Measurements from ENCODE around the gene PARP3. TPM values are rescaled to one million over a fixed set of nuclear protein-coding genes. Genes with fewer than 3 reads are reported as not detected.
A peak's percentile ranks its signal among the peaks of the same experiment; 100 is the strongest.

PARP3 gene
- polyA plus RNA-seq, 2 of the 4 experiments (the other 2 are of a cell fraction) = 7.6 to 11.0 TPM

DNA sequence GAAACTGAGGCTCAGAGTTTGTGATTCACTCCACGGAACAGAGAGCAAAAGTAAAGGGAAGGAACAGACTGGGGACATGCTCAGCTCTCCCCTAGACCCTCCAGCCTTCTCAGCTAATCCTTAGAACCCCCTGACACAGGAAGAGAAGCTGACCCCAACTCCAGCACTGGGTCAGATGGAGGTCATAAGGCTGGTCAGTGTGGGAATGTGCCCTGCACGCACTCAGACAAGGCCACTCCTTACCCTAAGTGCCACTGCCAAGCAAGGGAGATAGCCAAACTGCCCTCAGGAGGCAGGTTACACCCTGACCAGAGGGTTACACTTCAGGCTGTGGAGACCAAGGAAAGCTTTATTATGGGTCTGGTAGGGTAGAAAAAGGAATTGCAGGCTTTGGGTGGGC is 52.4 kb downstream of the PARP3 start:
- ATAC-seq (no peak), DNase-seq (ENCODE audit: low read depth in 1 of 2, low spot score in 1 of 2) (no peak), FAIRE-seq (no peak)
- 93% methylated on average over 1 of the region's 2 CpGs for WGBS (ENCODE audit: missing lambda C conversion rate)
- Histone ChIP-seq H3K9me3 (no peaks in the 10 kb centered on the region), H3K27ac (peak overlapping the region; percentile 92 to 97), H3K4me2 (peak overlapping the region; percentile 98), H3K4me1 (peaks cover 31% of the 10 kb centered on the region; the same call in 2 of the 3 replicates), H3K4me3 (peak overlapping the region; percentile 90)
- TF ChIP-seq RARB (CRISPR knock-in tag; IDR thresholded peaks at IDR 0.05) = no peak
- ChIA-PET CTCF (interaction anchor here (0.8 to 2.7 kb wide), 5 partner anchors 12 to 156 kb away, joined by 3 to 13 read pairs (median 3); partner anchors contain the start of genes ABHD14B, PARP3 and RRP9), POLR2A (no interaction called here)

DNA sequence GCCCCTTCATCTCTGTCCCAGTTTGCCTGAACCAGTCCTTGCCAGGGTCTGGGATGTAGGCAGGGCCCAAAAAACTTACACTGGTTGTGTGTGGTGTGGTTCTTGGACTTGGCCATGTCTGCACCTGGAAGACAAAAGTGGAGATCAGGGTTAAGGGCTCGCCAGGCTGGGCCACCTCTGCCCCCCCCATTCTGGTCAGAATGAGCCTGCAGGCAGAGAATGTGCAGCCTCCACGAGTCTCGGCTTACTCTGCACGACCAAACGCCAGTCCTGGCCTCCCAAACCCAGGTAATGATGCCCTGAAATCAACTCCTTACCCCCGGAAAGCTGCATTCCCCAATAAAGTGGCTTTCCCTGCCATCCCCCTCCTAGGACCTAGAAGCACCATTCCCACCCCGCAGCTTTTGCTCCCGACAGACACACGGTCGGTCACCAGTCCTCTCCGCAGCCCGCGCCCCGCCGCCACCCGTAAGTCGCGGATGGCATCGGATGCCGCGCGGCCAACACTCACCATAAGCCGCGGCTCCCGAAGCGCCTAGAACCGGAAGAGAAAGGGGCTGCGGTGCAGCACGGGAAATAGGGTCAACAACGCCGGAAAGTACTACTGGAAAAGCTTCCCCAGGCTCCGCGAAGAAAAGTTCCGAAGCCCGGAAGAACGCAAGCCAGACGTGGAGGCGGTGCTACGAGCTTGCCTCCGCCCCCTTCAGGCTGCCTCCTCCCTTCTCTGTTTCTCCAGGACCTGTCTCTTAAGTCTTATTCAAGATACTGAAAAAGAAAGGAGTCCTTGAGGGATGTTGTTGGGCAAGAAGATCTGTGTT is 53.4 kb downstream of the PARP3 start, which contains the start of gene RPL29:
Gene RPL29 (minus strand): TSS at position 550 of the 818 bp plus-strand sequence. CDS start 434 bp downstream, at position 116.
- peak; percentile 88 to 92 for DNase-seq (ENCODE audit: low read depth in 1 of 2, low spot score in 1 of 2)
- H3K4me1 ChIP-seq = peaks cover 31% of the 10 kb centered on the region; the same call in 2 of the 3 replicates
- WGBS (ENCODE audit: missing lambda C conversion rate) = under 1% methylated on average over 25 of the region's 40 CpGs
- peak within 1 kb of the TSS; percentile 98 for H3K4me2 ChIP-seq
- CTCF ChIA-PET = interaction anchor here (0.6 to 2.7 kb wide), 9 partner anchors 13 to 168 kb away, joined by 3 to 13 read pairs (median 3); partner anchors contain the start of genes ABHD14B, DUSP7 and PARP3
- no peaks in the 10 kb centered on the region for H3K9me3 ChIP-seq
- FAIRE-seq = no peak
- H3K27ac ChIP-seq = peak within 1 kb of the TSS; percentile 92 to 97
- peak; percentile 91 to 94 for ATAC-seq
- POLR2A ChIA-PET = interaction anchor here (0.6 to 1.3 kb wide), 17 partner anchors 9 to 403 kb away, joined by 3 to 32 read pairs (median 4); partner anchors contain the start of genes ABHD14B, ACY1, DUSP7 and PARP3
- peak within 1 kb of the TSS; percentile 90 for H3K4me3 ChIP-seq
- TF ChIP-seq, protein P1, sequence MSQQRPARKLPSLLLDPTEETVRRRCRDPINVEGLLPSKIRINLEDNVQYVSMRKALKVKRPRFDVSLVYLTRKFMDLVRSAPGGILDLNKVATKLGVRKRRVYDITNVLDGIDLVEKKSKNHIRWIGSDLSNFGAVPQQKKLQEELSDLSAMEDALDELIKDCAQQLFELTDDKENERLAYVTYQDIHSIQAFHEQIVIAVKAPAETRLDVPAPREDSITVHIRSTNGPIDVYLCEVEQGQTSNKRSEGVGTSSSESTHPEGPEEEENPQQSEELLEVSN (IDR thresholded peaks at IDR 0.05; ENCODE audit: borderline replicate concordance, low read depth) = peak; percentile 49; the same call in 1 of the 2 replicates
- TF ChIP-seq, protein P2, sequence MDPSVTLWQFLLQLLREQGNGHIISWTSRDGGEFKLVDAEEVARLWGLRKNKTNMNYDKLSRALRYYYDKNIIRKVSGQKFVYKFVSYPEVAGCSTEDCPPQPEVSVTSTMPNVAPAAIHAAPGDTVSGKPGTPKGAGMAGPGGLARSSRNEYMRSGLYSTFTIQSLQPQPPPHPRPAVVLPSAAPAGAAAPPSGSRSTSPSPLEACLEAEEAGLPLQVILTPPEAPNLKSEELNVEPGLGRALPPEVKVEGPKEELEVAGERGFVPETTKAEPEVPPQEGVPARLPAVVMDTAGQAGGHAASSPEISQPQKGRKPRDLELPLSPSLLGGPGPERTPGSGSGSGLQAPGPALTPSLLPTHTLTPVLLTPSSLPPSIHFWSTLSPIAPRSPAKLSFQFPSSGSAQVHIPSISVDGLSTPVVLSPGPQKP (IDR thresholded peaks at IDR 0.05; ENCODE audit: low read depth, low read length) = no peak
- no peak for TF ChIP-seq ZSCAN20 (CRISPR knock-in tag; IDR thresholded peaks at IDR 0.05)
- peak; percentile 86 for TF ChIP-seq MYC (IDR thresholded peaks at IDR 0.05; ENCODE audit: borderline replicate concordance, low read length)
- TF ChIP-seq, protein P3, sequence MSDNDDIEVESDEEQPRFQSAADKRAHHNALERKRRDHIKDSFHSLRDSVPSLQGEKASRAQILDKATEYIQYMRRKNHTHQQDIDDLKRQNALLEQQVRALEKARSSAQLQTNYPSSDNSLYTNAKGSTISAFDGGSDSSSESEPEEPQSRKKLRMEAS (IDR thresholded peaks at IDR 0.05) = peak; percentile 98
- TF ChIP-seq FOXS1 (CRISPR knock-in tag; IDR thresholded peaks at IDR 0.05) = no peak
- TF ChIP-seq, protein P4, sequence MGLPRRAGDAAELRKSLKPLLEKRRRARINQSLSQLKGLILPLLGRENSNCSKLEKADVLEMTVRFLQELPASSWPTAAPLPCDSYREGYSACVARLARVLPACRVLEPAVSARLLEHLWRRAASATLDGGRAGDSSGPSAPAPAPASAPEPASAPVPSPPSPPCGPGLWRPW (IDR thresholded peaks at IDR 0.05) = no peak
- no peak for TF ChIP-seq HEYL (CRISPR knock-in tag; IDR thresholded peaks at IDR 0.05)
- TF ChIP-seq TFCP2L1 (CRISPR knock-in tag; IDR thresholded peaks at IDR 0.05) = 0 out of 2 replicates have a peak, but pooled peaks have one; percentile 32
- TF ChIP-seq HOXB13 (CRISPR knock-in tag; IDR thresholded peaks at IDR 0.05; ENCODE audit: low read depth) = no peak
- TF ChIP-seq BHLHE40 (IDR thresholded peaks at IDR 0.05; ENCODE audit: low read depth, low read length) = no peak
- no peak for TF ChIP-seq CBX2 (IDR thresholded peaks at IDR 0.05; ENCODE audit: borderline replicate concordance, low read depth)
- TF ChIP-seq, protein P5, sequence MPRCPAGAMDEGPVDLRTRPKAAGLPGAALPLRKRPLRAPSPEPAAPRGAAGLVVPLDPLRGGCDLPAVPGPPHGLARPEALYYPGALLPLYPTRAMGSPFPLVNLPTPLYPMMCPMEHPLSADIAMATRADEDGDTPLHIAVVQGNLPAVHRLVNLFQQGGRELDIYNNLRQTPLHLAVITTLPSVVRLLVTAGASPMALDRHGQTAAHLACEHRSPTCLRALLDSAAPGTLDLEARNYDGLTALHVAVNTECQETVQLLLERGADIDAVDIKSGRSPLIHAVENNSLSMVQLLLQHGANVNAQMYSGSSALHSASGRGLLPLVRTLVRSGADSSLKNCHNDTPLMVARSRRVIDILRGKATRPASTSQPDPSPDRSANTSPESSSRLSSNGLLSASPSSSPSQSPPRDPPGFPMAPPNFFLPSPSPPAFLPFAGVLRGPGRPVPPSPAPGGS (IDR thresholded peaks at IDR 0.05) = peak; percentile 94
- peak; percentile 91 to 95 for TF ChIP-seq JUN (IDR thresholded peaks at IDR 0.05)
- no peak for TF ChIP-seq ZNF302 (CRISPR knock-in tag; IDR thresholded peaks at IDR 0.05)
- no peak for TF ChIP-seq RNF2 (IDR thresholded peaks at IDR 0.05; ENCODE audit: borderline replicate concordance, low read depth)
- TF ChIP-seq EHF (CRISPR knock-in tag; IDR thresholded peaks at IDR 0.05) = no peak
- no peak for TF ChIP-seq MAFK (IDR thresholded peaks at IDR 0.05; ENCODE audit: partially characterized antibody)
- no peak for TF ChIP-seq FOSB (CRISPR knock-in tag; IDR thresholded peaks at IDR 0.05)
- no peak for TF ChIP-seq HOXA7 (CRISPR knock-in tag; IDR thresholded peaks at IDR 0.05)
- no peak for TF ChIP-seq KDM1A (IDR thresholded peaks at IDR 0.05; ENCODE audit: low read depth)
- TF ChIP-seq NR3C1 (IDR thresholded peaks at IDR 0.05) = no peak
- TF ChIP-seq CBX8 (IDR thresholded peaks at IDR 0.05) = no peak
- TF ChIP-seq KDM5A (IDR thresholded peaks at IDR 0.05) = no peak
- no peak for TF ChIP-seq SMC3 (IDR thresholded peaks at IDR 0.05)
- TF ChIP-seq FOSL2 (IDR thresholded peaks at IDR 0.05) = no peak
- no peak for TF ChIP-seq FOSL2 (CRISPR knock-in tag; IDR thresholded peaks at IDR 0.05)
- 0 out of 5 replicates have a peak, but pooled peaks of 1 of the 2 experiments have one; percentile 10 for TF ChIP-seq RAD21 (conservative IDR thresholded peaks at IDR 0.05 in 1 of 2, IDR thresholded peaks at IDR 0.05 in 1 of 2)
- no peak for TF ChIP-seq NPAS2 (CRISPR knock-in tag; IDR thresholded peaks at IDR 0.05; ENCODE audit: borderline replicate concordance)
- no peak for TF ChIP-seq HDAC2 (IDR thresholded peaks at IDR 0.05)
- peak; percentile 81; the same call in 1 of the 2 replicates for TF ChIP-seq PHF8 (IDR thresholded peaks at IDR 0.05; ENCODE audit: borderline replicate concordance, low read depth)
- no peak for TF ChIP-seq GATA3 (IDR thresholded peaks at IDR 0.05; ENCODE audit: borderline replicate concordance)
- TF ChIP-seq, protein P6, sequence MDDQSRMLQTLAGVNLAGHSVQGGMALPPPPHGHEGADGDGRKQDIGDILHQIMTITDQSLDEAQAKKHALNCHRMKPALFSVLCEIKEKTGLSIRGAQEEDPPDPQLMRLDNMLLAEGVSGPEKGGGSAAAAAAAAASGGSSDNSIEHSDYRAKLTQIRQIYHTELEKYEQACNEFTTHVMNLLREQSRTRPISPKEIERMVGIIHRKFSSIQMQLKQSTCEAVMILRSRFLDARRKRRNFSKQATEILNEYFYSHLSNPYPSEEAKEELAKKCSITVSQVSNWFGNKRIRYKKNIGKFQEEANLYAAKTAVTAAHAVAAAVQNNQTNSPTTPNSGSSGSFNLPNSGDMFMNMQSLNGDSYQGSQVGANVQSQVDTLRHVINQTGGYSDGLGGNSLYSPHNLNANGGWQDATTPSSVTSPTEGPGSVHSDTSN (IDR thresholded peaks at IDR 0.05) = peak; percentile 46; the same call in 1 of the 2 replicates

Data from A549 (cell line).